HEK293T (cell line): ENCODE measurements around the gene CACNA1C.

Source experiments
- CTCF ChIA-PET: fragments of 350-600 bp; formaldehyde crosslinking; extraction: SDS; loops from one replicate; lab custom pipeline; 2021; ENCODE audit warnings: antibody characterized with exemption, inconsistent platforms; lab: Yijun Ruan, JAX
- POLR2A ChIA-PET: fragments of 350-600 bp; formaldehyde crosslinking; extraction: SDS; loops from one replicate; lab custom pipeline; 2020; ENCODE audit warnings: antibody characterized with exemption, inconsistent platforms; lab: Yijun Ruan, JAX
- DNase-seq: peaks from one replicate; pipeline ENCODE4 v3.0.0; 2012; ENCODE audit warnings: mixed read lengths; ENCODE audit errors: extremely low spot score
- ARNT ChIP-seq: fragments of 450-650 bp; IDR thresholded peaks from 2 replicates; pipeline ENCODE4 v1.6.1; 2017; ENCODE audit warnings: mild to moderate bottlenecking
- BHLHE40 ChIP-seq: fragments of 450-650 bp; IDR thresholded peaks from 2 replicates; pipeline ENCODE4 v1.6.1; 2016; ENCODE audit warnings: mild to moderate bottlenecking, moderate library complexity, borderline replicate concordance
- CTBP1 ChIP-seq: fragments of 450-650 bp; IDR thresholded peaks from 2 replicates; pipeline ENCODE4 v1.6.1; 2016; ENCODE audit warnings: borderline replicate concordance
- ELF4 ChIP-seq: fragments of 450-650 bp; IDR thresholded peaks from 2 replicates; pipeline ENCODE4 v1.6.1; 2017; ENCODE audit warnings: antibody characterized with exemption
- FOXA1 ChIP-seq: fragments of 450-650 bp; IDR thresholded peaks from 2 replicates; pipeline ENCODE4 v1.6.1; 2016; ENCODE audit warnings: mild to moderate bottlenecking
- FOXK2 ChIP-seq: fragments of 450-650 bp; IDR thresholded peaks from 2 replicates; pipeline ENCODE4 v1.6.1; 2016; ENCODE audit warnings: mild to moderate bottlenecking
- FOXM1 ChIP-seq: fragments of 450-650 bp; IDR thresholded peaks from 2 replicates; pipeline ENCODE4 v1.6.1; 2017; ENCODE audit warnings: mild to moderate bottlenecking, borderline replicate concordance
- HDGF ChIP-seq: fragments of 450-650 bp; IDR thresholded peaks from 2 replicates; pipeline ENCODE4 v1.6.1; 2017; ENCODE audit warnings: antibody characterized with exemption, borderline replicate concordance
- L3MBTL2 ChIP-seq: fragments of 450-650 bp; conservative IDR thresholded peaks from 2 replicates; pipeline ENCODE4 v1.6.1; 2016; ENCODE audit warnings: mild to moderate bottlenecking
- LEF1 ChIP-seq: fragments of 450-650 bp; IDR thresholded peaks from 2 replicates; pipeline ENCODE4 v1.6.1; 2017; ENCODE audit warnings: mild to moderate bottlenecking, borderline replicate concordance
- NFRKB ChIP-seq: fragments of 450-650 bp; IDR thresholded peaks from 2 replicates; pipeline ENCODE4 v1.6.1; 2016; ENCODE audit warnings: mild to moderate bottlenecking, moderate library complexity
- PKNOX1 ChIP-seq: fragments of 450-650 bp; IDR thresholded peaks from 2 replicates; pipeline ENCODE4 v1.6.1; 2016
- SP1 ChIP-seq: fragments of 450-650 bp; IDR thresholded peaks from 2 replicates; pipeline ENCODE4 v1.6.1; 2017
- SUZ12 ChIP-seq: fragments of 450-650 bp; IDR thresholded peaks from 2 replicates; pipeline ENCODE4 v1.6.1; 2016; ENCODE audit warnings: mild to moderate bottlenecking
- TARDBP ChIP-seq: fragments of 450-650 bp; IDR thresholded peaks from 2 replicates; pipeline ENCODE4 v1.6.1; 2016
- ZNF384 ChIP-seq: fragments of 450-650 bp; IDR thresholded peaks from 2 replicates; pipeline ENCODE4 v1.6.1; 2016

Gene CACNA1C

GRCh38 chr12:2145433-2145998 lies 92.7 kb downstream of the CACNA1C start:
- no peak for DNase-seq
- TF ChIP-seq L3MBTL2, result no peak
- POLR2A ChIA-PET, result no interaction called here
- CTCF ChIA-PET, result interaction anchor here (1.1 to 1.5 kb wide), 2 partner anchors 14 to 88 kb away, joined by 3 to 4 read pairs; no protein-coding TSS in a partner anchor

DNA sequence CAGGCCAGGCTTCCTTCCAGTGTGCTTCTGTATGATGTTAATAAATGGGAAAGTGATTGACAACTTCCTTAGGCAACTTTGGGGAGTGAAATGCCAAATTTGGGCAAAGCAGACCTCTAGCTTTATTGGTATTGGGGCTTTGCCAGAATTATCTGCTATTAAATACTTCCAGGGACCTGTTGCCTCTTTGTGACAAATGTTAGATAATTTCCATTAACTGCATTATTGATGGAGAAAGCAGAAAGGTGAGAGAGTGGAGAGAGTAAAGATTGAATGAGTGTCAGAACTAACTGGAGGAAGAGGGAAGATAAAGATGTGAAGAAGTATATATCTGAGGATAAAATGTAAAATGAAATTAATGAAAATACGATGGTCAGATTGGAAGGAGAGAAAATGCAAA lies 94.5 kb downstream of the CACNA1C start:
- POLR2A ChIA-PET, result no interaction called here
- DNase-seq, result no peak
- CTCF ChIA-PET, result interaction anchor here (0.6 kb wide), 1 partner anchor 179 kb away, joined by 3 read pairs; no protein-coding TSS in a partner anchor
- TF ChIP-seq L3MBTL2, result no peak
- TF ChIP-seq PKNOX1, result no peak
- no peak for TF ChIP-seq ARNT
- TF ChIP-seq HDGF, result no peak
- no peak for TF ChIP-seq LEF1
- TF ChIP-seq ELF4, result no peak
- no peak for TF ChIP-seq BHLHE40
- TF ChIP-seq TARDBP, result no peak
- no peak for TF ChIP-seq FOXA1
- no peak for TF ChIP-seq NFRKB
- no peak for TF ChIP-seq CTBP1
- no peak for TF ChIP-seq FOXM1
- no peak for TF ChIP-seq ZNF384
- TF ChIP-seq SUZ12, result no peak
- no peak for TF ChIP-seq FOXK2
- no peak for TF ChIP-seq SP1

DNA sequence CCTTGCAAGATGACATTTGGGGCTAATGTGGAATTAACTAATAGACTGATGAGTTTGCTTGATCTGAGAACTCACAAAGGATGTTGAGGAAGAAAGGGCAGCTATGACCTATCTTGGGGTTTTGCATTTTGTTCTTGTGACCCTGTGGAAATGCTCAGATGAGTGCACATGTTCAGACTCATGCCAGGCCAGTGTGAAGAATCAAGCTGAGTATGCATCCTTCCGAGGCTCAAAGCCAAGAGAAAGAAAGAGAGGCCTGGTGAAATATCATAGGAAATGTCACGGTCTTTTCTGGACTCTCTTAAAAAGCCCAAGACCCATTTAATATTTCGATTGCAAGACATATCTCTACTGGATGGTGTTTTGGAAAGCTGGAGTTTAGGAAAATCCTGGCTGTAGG lies 96.3 kb downstream of the CACNA1C start:
- DNase-seq, result no peak
- ChIA-PET CTCF (interaction anchor here (0.6 kb wide), 1 partner anchor 45 kb away, joined by 3 read pairs; no protein-coding TSS in a partner anchor), POLR2A (no interaction called here)
- no peak for TF ChIP-seq L3MBTL2

DNA sequence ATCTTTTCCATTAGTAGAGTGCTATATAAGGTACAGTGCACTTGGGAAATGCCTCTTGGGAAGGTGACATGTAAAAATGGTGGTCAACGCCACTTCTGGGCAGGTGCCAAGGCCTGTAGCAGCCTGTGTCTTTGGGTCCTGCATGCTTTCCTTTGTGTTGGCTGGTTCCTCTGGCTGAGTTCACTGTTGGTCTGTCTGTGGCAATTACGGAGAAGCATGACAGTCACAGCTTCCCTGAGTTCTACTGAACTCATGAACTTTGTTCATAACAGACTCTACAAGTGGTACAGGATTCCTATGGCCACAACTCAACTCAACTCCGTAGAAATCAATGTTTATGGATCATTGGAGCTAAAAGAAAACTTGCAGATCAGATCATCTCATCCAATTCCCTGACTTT lies 98.0 kb downstream of the CACNA1C start:
- DNase-seq, result no peak
- no peak for TF ChIP-seq NFRKB
- TF ChIP-seq ZNF384, result no peak
- ChIA-PET CTCF (no interaction called here), POLR2A (no interaction called here)

DNA sequence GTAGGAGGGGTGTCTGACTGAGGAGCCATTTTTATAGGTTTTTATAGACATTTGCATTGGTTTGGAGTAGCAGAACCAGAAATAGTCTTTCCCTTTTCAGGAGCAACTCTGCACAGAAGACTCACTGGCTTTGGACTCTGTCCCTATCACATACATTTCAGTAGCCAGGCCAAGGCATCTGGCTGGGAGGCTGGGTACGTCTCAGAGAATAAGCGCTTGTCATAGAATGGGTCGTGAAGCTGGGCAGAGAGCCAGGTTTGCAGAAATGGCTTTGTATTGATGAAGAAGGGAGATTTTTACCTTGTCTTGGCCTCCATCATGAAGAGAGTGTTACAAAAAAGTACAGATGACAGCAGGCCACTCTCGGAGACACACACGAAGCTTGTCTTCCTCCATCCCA lies 98.6 kb downstream of the CACNA1C start:
- no peak for TF ChIP-seq LEF1
- TF ChIP-seq FOXM1, result no peak
- TF ChIP-seq FOXA1, result no peak
- TF ChIP-seq SUZ12, result no peak
- TF ChIP-seq TARDBP, result no peak
- no peak for TF ChIP-seq L3MBTL2
- TF ChIP-seq NFRKB, result no peak
- no peak for TF ChIP-seq CTBP1
- no peak for TF ChIP-seq BHLHE40
- no peak for TF ChIP-seq FOXK2
- TF ChIP-seq HDGF, result no peak
- TF ChIP-seq ARNT, result no peak
- no peak for TF ChIP-seq PKNOX1
- no peak for TF ChIP-seq ZNF384
- no peak for TF ChIP-seq ELF4
- no peak for TF ChIP-seq SP1
- no peak for DNase-seq
- ChIA-PET POLR2A (no interaction called here), CTCF (no interaction called here)

- POLR2A ChIA-PET, result no interaction called here
- CTCF ChIA-PET, result interaction anchor here (0.6 kb wide), 1 partner anchor 94 kb away, joined by 3 read pairs; no protein-coding TSS in a partner anchor
- TF ChIP-seq CTBP1 (no peak), HDGF (no peak), ELF4 (no peak), SUZ12 (no peak), FOXM1 (no peak), FOXK2 (no peak), NFRKB (no peak), SP1 (no peak), FOXA1 (no peak), BHLHE40 (no peak), ARNT (no peak), PKNOX1 (no peak), L3MBTL2 (no peak), LEF1 (no peak), ZNF384 (no peak), TARDBP (no peak)
- DNase-seq, result no peak
These were observed 99.3 kb downstream of the CACNA1C start for GRCh38 chr12:2152134-2152533.

- no peak for DNase-seq
- no peak for TF ChIP-seq NFRKB
- no peak for TF ChIP-seq FOXA1
- TF ChIP-seq CTBP1, result no peak
- TF ChIP-seq PKNOX1, result no peak
- no peak for TF ChIP-seq BHLHE40
- no peak for TF ChIP-seq FOXK2
- no peak for TF ChIP-seq ZNF384
- TF ChIP-seq LEF1, result no peak
- no peak for TF ChIP-seq FOXM1
- TF ChIP-seq ELF4, result no peak
- TF ChIP-seq HDGF, result no peak
- no peak for TF ChIP-seq SUZ12
- TF ChIP-seq SP1, result no peak
- no peak for TF ChIP-seq TARDBP
- no peak for TF ChIP-seq ARNT
- POLR2A ChIA-PET, result no interaction called here
- CTCF ChIA-PET, result no interaction called here
These were observed 101.3 kb downstream of the CACNA1C start for GRCh38 chr12:2154050-2154449.
